GM18873 (cell line): Measurements from ENCODE around the gene RSPH10B2.
"Not testable (repeated sequence)": the region's sequence is repeated elsewhere in the genome, so short reads cannot be mapped to it uniquely, and the experiment has no call there.

ENCODE experiments used
- ATAC-seq: cut with Tn5 transposase; IDR thresholded peaks from one replicate; pipeline ENCODE4 v1.9.1; 2021; ENCODE audit warnings: mild to moderate bottlenecking, moderate library complexity, moderate number of reproducible peaks; ENCODE audit not compliant: unreplicated experiment, low FRiP score

Gene RSPH10B2

GRCh38 chr7:6753964-6754363 is at the start of gene RSPH10B2:
Gene RSPH10B2, plus strand, starts transcription at chr7:6754103. Its CDS starts 3,575 bp downstream, at chr7:6757678.
- not testable (repeated sequence) for ATAC-seq

GRCh38 chr7:6705959-6706665 is 47.8 kb upstream of the RSPH10B2 start:
- ATAC-seq = peak; percentile 13

- ATAC-seq = peak; percentile 75
Measured at GRCh38 chr7:6706666-6707407, 47.1 kb upstream of the RSPH10B2 start, which contains the start of gene ZNF12. Gene ZNF12, minus strand, starts transcription at chr7:6706947. Its CDS starts 1,774 bp downstream, at chr7:6705173.

- ATAC-seq = no peak
Measured at GRCh38 chr7:6708304-6708703, 45.6 kb upstream of the RSPH10B2 start.

GRCh38 chr7:6709808-6710207 is 44.1 kb upstream of the RSPH10B2 start:
- no peak for ATAC-seq

GRCh38 chr7:6714360-6714759 is 39.5 kb upstream of the RSPH10B2 start:
- no peak for ATAC-seq

GRCh38 chr7:6715898-6716297 is 38.0 kb upstream of the RSPH10B2 start:
- not testable (repeated sequence) for ATAC-seq

GRCh38 chr7:6718124-6718523 is 35.8 kb upstream of the RSPH10B2 start:
- ATAC-seq = no peak

- ATAC-seq = not testable (repeated sequence)
Measured at GRCh38 chr7:6724351-6724750, 29.6 kb upstream of the RSPH10B2 start.

GRCh38 chr7:6725003-6725402 is 28.9 kb upstream of the RSPH10B2 start:
- ATAC-seq = peak; percentile 74

GRCh38 chr7:6726341-6726740 is 27.6 kb upstream of the RSPH10B2 start:
- not testable (repeated sequence) for ATAC-seq

GRCh38 chr7:6727663-6728062 is 26.2 kb upstream of the RSPH10B2 start:
- ATAC-seq = no peak

GRCh38 chr7:6728893-6729491 is 24.9 kb upstream of the RSPH10B2 start:
- not testable (repeated sequence) for ATAC-seq

- peak; percentile 92 for ATAC-seq
Measured at GRCh38 chr7:6729492-6730342, 24.2 kb upstream of the RSPH10B2 start.

- ATAC-seq = no peak
Measured at GRCh38 chr7:6730343-6730633, 23.6 kb upstream of the RSPH10B2 start.

- ATAC-seq = not testable (repeated sequence)
Measured at GRCh38 chr7:6738415-6738814, 15.5 kb upstream of the RSPH10B2 start.

GRCh38 chr7:6744410-6745100 is 9.3 kb upstream of the RSPH10B2 start:
- ATAC-seq = not testable (repeated sequence)

- not testable (repeated sequence) for ATAC-seq
Measured at GRCh38 chr7:6749335-6749734, 4.6 kb upstream of the RSPH10B2 start.

GRCh38 chr7:6750173-6750572 is 3.7 kb upstream of the RSPH10B2 start:
- ATAC-seq = not testable (repeated sequence)

GRCh38 chr7:6761186-6761585 is 7.3 kb downstream of the RSPH10B2 start:
- ATAC-seq = not testable (repeated sequence)
